ENCODE data around the gene ZHX3.

DNA sequence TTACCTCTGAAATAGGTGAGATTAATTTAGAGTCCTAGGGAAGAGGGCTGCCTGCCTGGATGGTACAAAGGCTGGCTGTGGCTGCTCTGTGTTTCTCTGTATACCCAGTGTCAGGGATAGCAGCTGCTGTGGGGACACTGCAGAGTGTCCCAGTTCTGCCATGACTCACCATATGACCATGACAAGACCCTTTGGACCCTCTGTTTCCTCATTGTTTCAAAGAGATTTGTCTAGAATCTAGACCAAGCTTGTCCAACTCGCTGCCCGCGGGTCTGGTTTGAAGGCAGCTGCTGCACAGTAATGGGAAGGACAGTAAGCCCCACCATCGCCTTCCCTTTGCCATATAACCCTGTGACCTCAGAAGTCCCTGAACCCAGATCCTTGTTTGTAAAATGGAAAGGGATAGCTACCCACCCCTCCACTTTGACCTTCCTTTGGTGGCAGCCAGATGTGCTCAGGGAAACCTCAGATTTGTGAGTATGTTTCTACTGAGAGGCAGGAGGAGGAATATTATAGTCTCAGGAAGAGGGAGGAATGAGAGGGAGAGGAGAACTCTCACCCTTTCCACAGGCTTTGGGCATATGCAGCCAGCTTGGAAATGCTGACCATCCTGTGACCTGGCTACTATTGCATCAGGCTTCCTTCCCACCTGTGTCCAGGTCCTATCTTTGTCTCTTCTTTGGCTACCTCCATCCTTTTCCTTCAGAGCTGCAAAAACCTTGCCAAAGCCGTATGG is 166.2 kb downstream of the ZHX3 start:
- TF ChIP-seq CTCF (IDR thresholded peaks at IDR 0.05) (no peak), POLR2A (IDR thresholded peaks at IDR 0.05) (no peak)

All from right lobe of liver (tissue), 4 donors.